GM13976 (cell line): ENCODE results near the gene DENND2C.
A peak's percentile ranks its signal among the peaks of the same experiment; 100 is the strongest.

Source experiments
- DNase-seq: peaks from one replicate; pipeline ENCODE4 v3.0.0; 2012; ENCODE audit warnings: low spot score
- in situ Hi-C: fragments of 300-500 bp; cut with MboI; formaldehyde crosslinking; loops from one replicate; pipeline ENCODE4 v1.12.0; 2022; ENCODE audit warnings: low sequenced_read_pairs, mixed read lengths, inconsistent platforms; ENCODE audit not compliant: unreplicated experiment
- TF ChIP-seq, protein P1 (sequence below): IDR thresholded peaks from 2 replicates; pipeline ENCODE4 v1.5.1; 2012; ENCODE audit warnings: borderline replicate concordance, mild to moderate bottlenecking; ENCODE audit not compliant: insufficient read depth; ENCODE audit errors: extremely low read depth, missing control alignments, control extremely low read depth

DENND2C gene, protein sequence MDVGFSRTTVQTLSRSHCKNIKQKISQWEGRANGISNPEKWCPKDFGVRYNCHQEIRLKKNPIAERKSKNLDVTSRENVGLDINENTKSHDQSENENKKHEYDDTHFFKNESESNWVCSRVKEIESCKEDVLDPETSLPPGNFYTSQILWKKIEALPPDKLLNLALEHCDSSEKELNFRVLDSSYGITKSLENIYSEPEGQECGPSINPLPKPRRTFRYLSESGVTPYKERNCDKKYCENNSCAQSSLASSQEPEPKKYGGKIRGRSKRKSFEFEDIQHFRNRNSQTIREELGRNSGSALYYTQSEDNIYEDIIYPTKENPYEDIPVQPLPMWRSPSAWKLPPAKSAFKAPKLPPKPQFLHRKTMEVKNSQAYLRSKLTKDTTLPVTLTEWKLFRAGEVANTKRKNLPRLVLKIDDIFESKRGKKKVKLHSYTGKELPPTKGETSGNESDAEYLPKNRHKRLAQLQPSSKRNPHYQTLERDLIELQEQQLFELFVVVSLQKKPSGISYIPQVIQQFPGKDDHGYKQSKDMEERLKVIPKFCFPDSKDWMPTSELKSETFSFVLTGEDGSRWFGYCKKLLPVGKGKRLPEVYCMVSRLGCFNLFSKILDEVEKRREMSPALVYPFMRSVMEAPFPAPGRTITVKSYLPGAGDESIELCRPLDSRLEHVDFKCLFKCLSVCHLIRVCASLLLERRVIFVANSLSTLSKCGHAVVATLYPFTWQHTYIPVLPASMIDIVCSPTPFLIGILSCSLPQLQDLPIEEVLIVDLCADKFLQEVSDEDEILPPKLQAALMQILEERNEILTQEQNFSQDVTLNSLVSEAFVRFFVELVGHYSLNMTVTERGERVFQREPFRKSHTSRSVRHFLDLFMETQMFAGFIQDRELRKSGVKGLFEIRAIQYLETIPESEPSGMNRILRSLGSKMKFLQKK

DNA sequence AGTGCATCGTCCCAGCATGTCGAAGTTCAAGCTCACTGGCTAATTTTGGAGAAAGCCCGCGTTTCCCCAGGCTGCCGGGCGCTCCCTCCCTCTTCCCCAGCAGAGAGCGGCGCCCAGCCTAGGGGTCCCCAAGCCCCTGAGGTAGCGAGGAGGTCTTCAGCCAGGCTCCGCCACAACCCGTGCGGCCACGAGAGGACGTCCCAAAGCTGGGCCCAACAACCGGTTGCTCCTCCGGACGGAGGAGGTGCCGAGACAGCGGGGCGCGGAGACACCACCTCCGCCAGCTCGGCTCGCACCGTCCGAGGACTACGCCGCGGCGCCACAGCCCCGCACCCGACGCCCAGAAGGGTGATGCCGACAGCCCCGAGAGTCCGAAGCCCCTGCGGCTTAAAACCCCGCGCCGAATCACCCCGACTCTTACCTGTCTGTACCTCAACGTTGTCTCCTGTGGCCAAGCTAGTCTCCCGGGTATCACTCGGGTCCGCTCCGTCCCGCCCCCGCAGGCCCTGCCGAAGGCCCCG, at the start of gene DENND2C:
Gene DENND2C (minus strand): TSS at position 488 of the 521 bp plus-strand sequence. CDS start 44,065 bp downstream, outside the sequence.
- DNase-seq, result no peak
- in situ Hi-C loops, result no loop called here

DNA sequence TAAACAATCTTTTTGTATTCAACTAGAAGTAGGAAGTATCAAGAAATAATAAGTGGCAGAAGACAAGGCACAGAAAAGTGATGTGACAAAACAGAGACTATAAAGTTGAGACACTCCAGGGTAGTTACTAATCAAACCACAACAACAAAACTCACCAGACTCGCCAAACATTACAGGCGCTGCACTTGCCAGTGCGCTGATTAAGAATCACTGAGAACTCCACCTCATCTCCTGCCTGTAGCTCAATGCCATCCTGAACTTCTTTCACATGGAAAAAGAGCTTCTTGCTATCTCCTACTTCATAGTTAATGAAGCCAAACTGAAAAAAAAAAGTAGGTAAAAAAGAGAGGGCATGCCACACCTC, 49.6 kb upstream of the DENND2C start:
- in situ Hi-C loops, result no loop called here
- TF ChIP-seq, protein P1, sequence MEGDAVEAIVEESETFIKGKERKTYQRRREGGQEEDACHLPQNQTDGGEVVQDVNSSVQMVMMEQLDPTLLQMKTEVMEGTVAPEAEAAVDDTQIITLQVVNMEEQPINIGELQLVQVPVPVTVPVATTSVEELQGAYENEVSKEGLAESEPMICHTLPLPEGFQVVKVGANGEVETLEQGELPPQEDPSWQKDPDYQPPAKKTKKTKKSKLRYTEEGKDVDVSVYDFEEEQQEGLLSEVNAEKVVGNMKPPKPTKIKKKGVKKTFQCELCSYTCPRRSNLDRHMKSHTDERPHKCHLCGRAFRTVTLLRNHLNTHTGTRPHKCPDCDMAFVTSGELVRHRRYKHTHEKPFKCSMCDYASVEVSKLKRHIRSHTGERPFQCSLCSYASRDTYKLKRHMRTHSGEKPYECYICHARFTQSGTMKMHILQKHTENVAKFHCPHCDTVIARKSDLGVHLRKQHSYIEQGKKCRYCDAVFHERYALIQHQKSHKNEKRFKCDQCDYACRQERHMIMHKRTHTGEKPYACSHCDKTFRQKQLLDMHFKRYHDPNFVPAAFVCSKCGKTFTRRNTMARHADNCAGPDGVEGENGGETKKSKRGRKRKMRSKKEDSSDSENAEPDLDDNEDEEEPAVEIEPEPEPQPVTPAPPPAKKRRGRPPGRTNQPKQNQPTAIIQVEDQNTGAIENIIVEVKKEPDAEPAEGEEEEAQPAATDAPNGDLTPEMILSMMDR, result no peak
- no peak for DNase-seq

More for the DNA sequence above, at the start of gene DENND2C:
- TF ChIP-seq, protein P1, result peak; percentile 11

DNA sequence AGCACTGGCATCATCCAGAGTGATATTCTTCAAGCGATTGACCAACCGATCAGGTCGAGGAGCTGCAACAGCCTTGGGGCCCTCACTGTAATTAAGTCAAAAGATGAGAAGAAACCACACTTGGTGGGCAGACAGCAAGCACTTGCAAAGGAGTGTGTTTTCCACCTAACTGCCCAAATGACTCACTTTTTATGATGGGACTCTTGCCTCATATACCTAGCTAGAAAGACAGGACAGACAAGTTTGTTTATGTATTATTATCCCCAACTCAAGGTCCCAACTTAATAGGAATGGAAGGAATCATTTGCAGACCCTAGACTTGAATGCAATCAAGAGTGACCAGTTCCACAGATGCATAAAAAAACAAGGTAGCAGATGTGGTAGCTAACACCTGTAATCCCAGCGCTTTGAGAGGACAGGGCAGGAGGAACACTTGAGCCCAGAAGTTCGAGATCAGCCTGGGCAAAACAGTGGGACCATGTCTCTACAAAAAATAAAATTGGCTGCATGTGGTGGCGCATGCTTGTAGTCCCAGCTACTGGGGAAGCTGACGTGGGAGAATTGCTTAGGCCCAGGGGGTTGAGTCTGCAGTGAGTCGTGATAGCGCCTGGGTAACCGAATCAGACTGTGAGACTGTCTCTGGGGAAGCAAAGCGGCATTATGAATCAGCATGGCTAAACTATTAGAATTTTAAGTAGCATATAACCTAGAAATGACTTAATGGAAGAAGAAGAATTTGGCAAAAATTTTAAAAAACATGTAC, 49.0 kb upstream of the DENND2C start:
- DNase-seq, result no peak
- in situ Hi-C loops, result no loop called here
- TF ChIP-seq, protein P1, result no peak

DNA sequence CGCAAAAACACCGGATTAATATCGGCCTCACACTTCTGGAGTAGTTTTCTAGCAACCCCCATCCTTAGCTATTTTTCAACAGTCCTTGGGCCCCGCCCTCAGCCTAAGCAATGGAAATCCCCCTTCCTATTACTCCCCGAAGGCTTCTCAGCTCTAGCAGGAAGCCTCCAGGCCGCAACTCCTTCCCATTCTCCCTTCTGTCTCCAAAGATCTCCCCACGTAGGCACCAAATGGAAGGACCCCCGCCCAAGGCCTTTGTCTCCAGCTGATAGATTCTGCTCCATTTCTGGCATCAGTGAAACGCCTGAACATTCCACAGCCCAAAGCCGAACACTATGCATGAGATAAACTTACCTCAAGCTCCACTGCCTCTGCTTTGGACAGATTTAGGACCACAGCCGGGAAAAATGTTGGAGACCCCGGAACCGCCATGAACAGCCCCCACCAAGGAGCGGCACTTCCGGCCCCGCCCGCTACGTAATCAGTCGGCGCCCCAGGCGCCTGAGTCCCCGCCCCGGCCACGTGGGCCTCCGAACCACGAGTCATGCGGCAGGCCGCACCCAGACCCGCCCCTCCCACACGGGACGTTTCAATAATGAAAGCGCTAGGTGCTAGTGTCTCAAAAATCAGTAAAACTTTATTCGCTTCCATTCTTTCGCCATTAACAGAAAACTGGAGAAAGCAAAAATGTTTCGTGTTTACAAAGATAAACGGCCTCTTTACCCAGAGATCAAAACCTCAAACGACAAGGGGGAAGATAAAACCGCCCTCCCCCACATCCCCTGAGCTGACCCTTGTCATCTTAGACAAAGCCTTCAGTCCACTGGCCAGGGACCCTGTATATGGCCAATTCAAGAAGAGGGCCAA, 46.7 kb upstream of the DENND2C start, which contains the start of gene NRAS:
Gene NRAS (minus strand): TSS at position 468 of the 867 bp plus-strand sequence. CDS start 611 bp downstream, outside the sequence.
- in situ Hi-C loops, result no loop called here
- DNase-seq, result peak; percentile 93
- TF ChIP-seq, protein P1, result no peak

DNA sequence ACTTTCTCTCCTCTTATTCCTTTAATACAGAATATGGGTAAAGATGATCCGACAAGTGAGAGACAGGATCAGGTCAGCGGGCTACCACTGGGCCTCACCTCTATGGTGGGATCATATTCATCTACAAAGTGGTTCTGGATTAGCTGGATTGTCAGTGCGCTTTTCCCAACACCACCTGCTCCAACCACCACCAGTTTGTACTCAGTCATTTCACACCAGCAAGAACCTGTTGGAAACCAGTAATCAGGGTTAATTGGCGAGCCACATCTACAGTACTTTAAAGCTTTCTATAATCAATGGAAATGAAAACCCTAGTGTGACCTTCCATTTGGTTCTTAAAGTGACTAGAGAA, 46.1 kb upstream of the DENND2C start:
- DNase-seq, result no peak
- TF ChIP-seq, protein P1, result no peak
- in situ Hi-C loops, result no loop called here
